ENCODE data around the gene PLA2G4A. TPM values are rescaled to one million over a fixed set of nuclear protein-coding genes. Genes with fewer than 3 reads are reported as not detected.

PLA2G4A gene
- total RNA-seq, 1 experiment from 2014 or later = 0.39 TPM

DNA sequence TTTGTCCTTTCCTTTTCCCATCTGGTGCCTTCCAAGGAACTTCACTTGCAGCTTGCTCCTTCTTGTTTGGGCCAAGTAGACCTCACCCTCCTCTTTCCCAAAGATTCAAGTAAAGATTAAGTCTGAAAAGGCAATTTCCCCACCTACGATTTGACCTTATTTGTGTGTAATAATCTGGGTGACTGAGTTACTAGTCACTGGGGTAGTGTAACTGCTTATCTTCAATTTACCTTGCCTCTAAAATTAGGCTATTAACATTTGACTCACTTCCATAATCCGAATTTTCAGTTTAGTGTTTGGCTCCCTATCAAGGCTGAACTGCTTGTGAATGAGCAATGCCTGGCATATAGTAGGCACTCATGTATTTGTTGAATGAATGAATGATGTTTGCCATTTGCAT lies 59.6 kb downstream of the PLA2G4A start:
- Histone ChIP-seq H4K91ac (ENCODE audit: insufficient read length, low read depth, low read length) (no peak overlapping the region), H3K27me3 (ENCODE audit: insufficient read depth, low read length) (no peaks in the 10 kb centered on the region), H3K18ac (ENCODE audit: insufficient read length, low read depth, low read length) (no peak overlapping the region), H3K4ac (ENCODE audit: low read depth, low read length) (no peak overlapping the region), H3K27ac (ENCODE audit: insufficient read length, low read depth, low read length) (no peak overlapping the region), H3K56ac (ENCODE audit: insufficient read length, low read depth, low read length) (no peak overlapping the region), H4K20me1 (ENCODE audit: control insufficient read depth, insufficient read depth, insufficient read length) (no peaks in the 10 kb centered on the region), H3K23me2 (ENCODE audit: insufficient read length, low read depth, low read length, poor library complexity, severe bottlenecking) (no peaks in the 10 kb centered on the region), H2AK5ac (ENCODE audit: insufficient read length, low read length) (no peak overlapping the region), H3K4me1 (ENCODE audit: insufficient read depth, low read length) (no peaks in the 10 kb centered on the region), H2BK20ac (ENCODE audit: low read depth, low read length, poor library complexity, severe bottlenecking) (no peak overlapping the region), H3K79me1 (ENCODE audit: insufficient read depth, low read depth, low read length, poor library complexity, severe bottlenecking) (no peaks in the 10 kb centered on the region), H3T11ph (ENCODE audit: low read length) (no peak overlapping the region), H3K79me2 (ENCODE audit: insufficient read depth, low read length) (no peaks in the 10 kb centered on the region), H2BK120ac (ENCODE audit: low read depth, low read length, poor library complexity, severe bottlenecking) (no peak overlapping the region), H4K5ac (ENCODE audit: insufficient read length, low read depth, low read length) (no peak overlapping the region), H3K4me2 (ENCODE audit: insufficient read depth, insufficient read length, low read length) (no peak overlapping the region), H4K8ac (replicated peaks; ENCODE audit: insufficient read length, low read depth, low read length) (no peak overlapping the region), H2BK5ac (ENCODE audit: insufficient read length, low read length) (no peak overlapping the region), H2BK12ac (ENCODE audit: insufficient read length, low read depth, low read length) (no peak overlapping the region), H3K14ac (ENCODE audit: insufficient read depth, low read length) (no peak overlapping the region), H3K9ac (ENCODE audit: extremely low read depth, insufficient read length, low read length) (no peak overlapping the region), H3K23ac (ENCODE audit: insufficient read length, low read depth, low read length) (no peak overlapping the region), H2BK15ac (ENCODE audit: low read depth, low read length) (no peak overlapping the region), H3K9me3 (ENCODE audit: control insufficient read depth, low read depth, low read length) (no peaks in the 10 kb centered on the region), H2AFZ (ENCODE audit: low read length) (no peak overlapping the region)
- H3K36me3 Mint-ChIP-seq (ENCODE audit: insufficient read depth in 1 of 3, low read depth in 3 of 3) = peaks cover 0 to 8% (median 0%) of the 10 kb centered on the region in 3 experiments; a peak in 1 of 7 replicates
- DNase-seq = no peak
- TF ChIP-seq, protein P1, sequence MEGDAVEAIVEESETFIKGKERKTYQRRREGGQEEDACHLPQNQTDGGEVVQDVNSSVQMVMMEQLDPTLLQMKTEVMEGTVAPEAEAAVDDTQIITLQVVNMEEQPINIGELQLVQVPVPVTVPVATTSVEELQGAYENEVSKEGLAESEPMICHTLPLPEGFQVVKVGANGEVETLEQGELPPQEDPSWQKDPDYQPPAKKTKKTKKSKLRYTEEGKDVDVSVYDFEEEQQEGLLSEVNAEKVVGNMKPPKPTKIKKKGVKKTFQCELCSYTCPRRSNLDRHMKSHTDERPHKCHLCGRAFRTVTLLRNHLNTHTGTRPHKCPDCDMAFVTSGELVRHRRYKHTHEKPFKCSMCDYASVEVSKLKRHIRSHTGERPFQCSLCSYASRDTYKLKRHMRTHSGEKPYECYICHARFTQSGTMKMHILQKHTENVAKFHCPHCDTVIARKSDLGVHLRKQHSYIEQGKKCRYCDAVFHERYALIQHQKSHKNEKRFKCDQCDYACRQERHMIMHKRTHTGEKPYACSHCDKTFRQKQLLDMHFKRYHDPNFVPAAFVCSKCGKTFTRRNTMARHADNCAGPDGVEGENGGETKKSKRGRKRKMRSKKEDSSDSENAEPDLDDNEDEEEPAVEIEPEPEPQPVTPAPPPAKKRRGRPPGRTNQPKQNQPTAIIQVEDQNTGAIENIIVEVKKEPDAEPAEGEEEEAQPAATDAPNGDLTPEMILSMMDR (conservative IDR thresholded peaks at IDR 0.05) = no peak
- H3K9me3 Mint-ChIP-seq = peaks cover 0 to 7% of the 10 kb centered on the region in 2 experiments; a peak in 2 of 5 replicates
- H3K27ac Mint-ChIP-seq = no peak overlapping the region
- H3K27me3 Mint-ChIP-seq (ENCODE audit: low read depth) = no peaks in the 10 kb centered on the region
- no CpG with 5 or more reads among the region's 2 CpGs for WGBS (ENCODE audit: extremely low coverage, insufficient read length, low lambda C conversion rate)
- no peaks in the 10 kb centered on the region for H3K4me1 Mint-ChIP-seq
- H3K4me3 Mint-ChIP-seq = no peak overlapping the region
